ENCODE measurements around the gene MBD5.

Gene MBD5

DNA sequence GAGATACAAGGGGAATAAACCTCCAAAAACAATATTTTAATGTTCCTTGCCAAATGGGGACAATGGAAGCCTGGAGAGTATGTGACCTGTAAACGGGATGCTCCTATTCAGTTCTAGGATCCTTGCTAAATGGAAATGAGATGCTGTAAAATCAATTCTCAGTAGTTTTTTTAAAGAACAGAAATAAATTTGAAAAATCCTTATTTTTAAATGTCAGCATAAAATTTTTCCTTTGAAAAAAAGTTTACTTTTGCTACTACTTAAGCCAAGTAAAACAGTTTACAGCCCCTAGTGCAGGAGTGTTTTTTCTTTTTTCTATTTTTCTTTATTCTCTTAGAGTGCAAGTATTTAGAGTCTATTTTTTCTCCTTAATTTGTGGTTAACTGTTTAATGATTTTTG is 158.8 kb downstream of the MBD5 start:
- ATAC-seq (ENCODE audit: insufficient read depth, low read depth) (no peak), DNase-seq (no peak)
- Histone ChIP-seq H3K4me2 (ENCODE audit: insufficient read depth, low read length) (no peak overlapping the region), H3K4me1 (ENCODE audit: insufficient read depth, low read length) (no peaks in the 10 kb centered on the region), H3K4me3 (ENCODE audit: low read depth in 1 of 2, low read length in 2 of 2) (no peak overlapping the region), H3K36me3 (ENCODE audit: insufficient read depth, low read length) (no peaks in the 10 kb centered on the region), H3K9me3 (ENCODE audit: insufficient read depth, low read length, severe bottlenecking) (no peaks in the 10 kb centered on the region), H3K27ac (ENCODE audit: low read length) (no peak overlapping the region), H3K9ac (ENCODE audit: low read depth, low read length) (no peak overlapping the region), H2AFZ (ENCODE audit: low read depth, low read length) (no peak overlapping the region), H3K27me3 (ENCODE audit: insufficient read depth, low read length, poor library complexity) (no peaks in the 10 kb centered on the region), H3K79me2 (ENCODE audit: insufficient read depth, low read length) (no peaks in the 10 kb centered on the region), H4K20me1 (ENCODE audit: insufficient read depth, low read length) (no peaks in the 10 kb centered on the region)
- no peak for TF ChIP-seq EZH2 (IDR thresholded peaks at IDR 0.05; ENCODE audit: borderline replicate concordance, low read depth, low read length, severe bottlenecking)
- TF ChIP-seq, protein P1, sequence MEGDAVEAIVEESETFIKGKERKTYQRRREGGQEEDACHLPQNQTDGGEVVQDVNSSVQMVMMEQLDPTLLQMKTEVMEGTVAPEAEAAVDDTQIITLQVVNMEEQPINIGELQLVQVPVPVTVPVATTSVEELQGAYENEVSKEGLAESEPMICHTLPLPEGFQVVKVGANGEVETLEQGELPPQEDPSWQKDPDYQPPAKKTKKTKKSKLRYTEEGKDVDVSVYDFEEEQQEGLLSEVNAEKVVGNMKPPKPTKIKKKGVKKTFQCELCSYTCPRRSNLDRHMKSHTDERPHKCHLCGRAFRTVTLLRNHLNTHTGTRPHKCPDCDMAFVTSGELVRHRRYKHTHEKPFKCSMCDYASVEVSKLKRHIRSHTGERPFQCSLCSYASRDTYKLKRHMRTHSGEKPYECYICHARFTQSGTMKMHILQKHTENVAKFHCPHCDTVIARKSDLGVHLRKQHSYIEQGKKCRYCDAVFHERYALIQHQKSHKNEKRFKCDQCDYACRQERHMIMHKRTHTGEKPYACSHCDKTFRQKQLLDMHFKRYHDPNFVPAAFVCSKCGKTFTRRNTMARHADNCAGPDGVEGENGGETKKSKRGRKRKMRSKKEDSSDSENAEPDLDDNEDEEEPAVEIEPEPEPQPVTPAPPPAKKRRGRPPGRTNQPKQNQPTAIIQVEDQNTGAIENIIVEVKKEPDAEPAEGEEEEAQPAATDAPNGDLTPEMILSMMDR (IDR thresholded peaks at IDR 0.05; ENCODE audit: borderline replicate concordance, extremely low read depth, low read length, poor library complexity, severe bottlenecking) = no peak

DNA sequence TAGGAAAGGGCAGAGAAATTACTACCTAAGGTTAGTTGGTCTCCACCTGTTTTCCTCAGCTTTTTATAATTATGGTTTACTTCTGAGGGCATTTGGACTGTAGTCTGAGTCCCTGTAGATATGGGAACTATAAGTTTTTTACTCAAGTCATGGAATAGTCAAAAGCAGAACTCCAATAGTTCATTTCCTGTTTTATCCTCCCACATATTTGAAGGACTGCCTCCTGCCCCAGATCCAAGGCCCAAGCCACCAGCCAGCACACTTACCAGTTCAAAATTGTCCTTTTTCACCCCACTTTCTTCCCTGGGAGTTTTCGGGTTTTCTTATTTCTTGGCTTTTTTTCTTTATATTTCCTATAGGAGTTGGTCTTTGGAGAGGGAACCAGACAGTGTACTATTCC is 164.1 kb downstream of the MBD5 start:
- Histone ChIP-seq H3K27ac (ENCODE audit: low read length) (no peak overlapping the region), H3K27me3 (ENCODE audit: insufficient read depth, low read length, poor library complexity) (no peaks in the 10 kb centered on the region), H3K79me2 (ENCODE audit: insufficient read depth, low read length) (no peaks in the 10 kb centered on the region), H3K4me3 (ENCODE audit: low read depth in 1 of 2, low read length in 2 of 2) (no peak overlapping the region), H3K4me1 (ENCODE audit: insufficient read depth, low read length) (no peaks in the 10 kb centered on the region), H4K20me1 (ENCODE audit: insufficient read depth, low read length) (no peaks in the 10 kb centered on the region), H3K36me3 (ENCODE audit: insufficient read depth, low read length) (no peaks in the 10 kb centered on the region), H3K9me3 (ENCODE audit: insufficient read depth, low read length, severe bottlenecking) (no peaks in the 10 kb centered on the region), H3K4me2 (ENCODE audit: insufficient read depth, low read length) (no peak overlapping the region), H2AFZ (ENCODE audit: low read depth, low read length) (no peak overlapping the region), H3K9ac (ENCODE audit: low read depth, low read length) (no peak overlapping the region)
- TF ChIP-seq, protein P1 (IDR thresholded peaks at IDR 0.05; ENCODE audit: borderline replicate concordance, extremely low read depth, low read length, poor library complexity, severe bottlenecking) = no peak
- TF ChIP-seq EZH2 (IDR thresholded peaks at IDR 0.05; ENCODE audit: borderline replicate concordance, low read depth, low read length, severe bottlenecking) = no peak
- DNase-seq = no peak
- no peak for ATAC-seq (ENCODE audit: insufficient read depth, low read depth)

DNA sequence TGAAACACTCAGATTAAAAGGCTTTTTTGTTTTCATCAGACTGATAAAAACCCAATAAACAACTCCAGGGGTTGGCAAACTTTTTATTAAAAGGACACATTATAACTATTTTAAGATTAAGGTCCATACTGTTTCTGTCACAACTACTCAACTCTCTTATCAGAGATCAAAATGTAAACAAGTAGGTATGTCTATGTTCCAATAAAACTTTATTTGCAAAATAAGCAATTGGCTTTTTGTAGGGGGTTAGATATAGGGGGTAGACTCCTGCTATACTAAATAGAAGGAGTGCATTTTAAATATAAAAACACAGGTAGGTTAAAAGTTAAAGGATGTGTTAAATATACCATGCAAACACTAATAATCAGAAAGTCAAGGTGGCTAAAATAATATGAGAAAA is 174.0 kb downstream of the MBD5 start:
- H3K79me2 ChIP-seq (ENCODE audit: insufficient read depth, low read length) = no peaks in the 10 kb centered on the region
- ATAC-seq (ENCODE audit: insufficient read depth, low read depth) (no peak), DNase-seq (no peak)
- TF ChIP-seq, protein P1 (IDR thresholded peaks at IDR 0.05; ENCODE audit: borderline replicate concordance, extremely low read depth, low read length, poor library complexity, severe bottlenecking) = no peak
- TF ChIP-seq EZH2 (IDR thresholded peaks at IDR 0.05; ENCODE audit: borderline replicate concordance, low read depth, low read length, severe bottlenecking) = no peak
- no peaks in the 10 kb centered on the region for H3K4me1 ChIP-seq (ENCODE audit: insufficient read depth, low read length)
- H3K27me3 ChIP-seq (ENCODE audit: insufficient read depth, low read length, poor library complexity) = no peaks in the 10 kb centered on the region
- no peaks in the 10 kb centered on the region for H3K36me3 ChIP-seq (ENCODE audit: insufficient read depth, low read length)
- H3K4me2 ChIP-seq (ENCODE audit: insufficient read depth, low read length) = no peak overlapping the region
- H3K27ac ChIP-seq (ENCODE audit: low read length) = no peak overlapping the region
- H3K9me3 ChIP-seq (ENCODE audit: insufficient read depth, low read length, severe bottlenecking) = no peaks in the 10 kb centered on the region
- no peaks in the 10 kb centered on the region for H4K20me1 ChIP-seq (ENCODE audit: insufficient read depth, low read length)
- no peak overlapping the region for H3K9ac ChIP-seq (ENCODE audit: low read depth, low read length)
- H3K4me3 ChIP-seq (ENCODE audit: low read depth in 1 of 2, low read length in 2 of 2) = no peak overlapping the region
- no peak overlapping the region for H2AFZ ChIP-seq (ENCODE audit: low read depth, low read length)
